Neural cell (in vitro differentiated cells): ENCODE measurements around the gene TAL1. TPM values are rescaled to one million over a fixed set of nuclear protein-coding genes. Genes with fewer than 3 reads are reported as not detected.

Experiments
- H2AFZ ChIP-seq: fragments of 200-600, 300-800 bp; sonication (generic), shearing (Covaris generic); 2 replicates; pipeline ENCODE4 v1.6.0; 2014; ENCODE audit warnings: low read depth, mild to moderate bottlenecking, antibody characterized with exemption, low read length, moderate library complexity
- H3F3A ChIP-seq: fragments of 200-600 bp; shearing (Covaris generic); 2 replicates; pipeline ENCODE4 v1.6.1; 2016; ENCODE audit warnings: mild to moderate bottlenecking, moderate library complexity, mixed read lengths, antibody characterized with exemption, low read length; ENCODE audit not compliant: insufficient read depth, poor library complexity, severe bottlenecking
- H3K27ac ChIP-seq: fragments of 200-600, 300-800 bp; sonication (generic), shearing (Covaris generic); 2 replicates; pipeline ENCODE4 v1.5.1; 2014; ENCODE audit warnings: mild to moderate bottlenecking, low read length, moderate library complexity
- H3K27me3 ChIP-seq: fragments of 300-800, 200-600 bp; sonication (generic), shearing (Covaris generic); 2 replicates; pipeline ENCODE4 v1.6.0; 2014; ENCODE audit warnings: mild to moderate bottlenecking, low read depth, low read length, moderate library complexity; ENCODE audit not compliant: insufficient read depth
- H3K36me3 ChIP-seq: fragments of 300-800, 200-600 bp; sonication (generic), shearing (Covaris generic); 2 replicates; pipeline ENCODE4 v1.5.1; 2014; ENCODE audit warnings: mild to moderate bottlenecking, antibody characterized with exemption, low read length, moderate library complexity; ENCODE audit not compliant: insufficient read depth
- H3K4me2 ChIP-seq: fragments of 300-800, 200-600 bp; sonication (generic), shearing (Covaris generic); 2 replicates; pipeline ENCODE4 v1.6.0; 2014; ENCODE audit warnings: mild to moderate bottlenecking, low read length
- H3K4me3 ChIP-seq: fragments of 300-800, 200-600 bp; sonication (generic), shearing (Covaris generic); 2 replicates; pipeline ENCODE4 v1.5.1; 2014; ENCODE audit warnings: mild to moderate bottlenecking, low read length, moderate library complexity
- H3K79me2 ChIP-seq: fragments of 200-600 bp; shearing (Covaris generic); replicated peaks from 2 replicates; pipeline ENCODE4 v1.6.0; 2014; ENCODE audit warnings: mild to moderate bottlenecking, low read length, moderate library complexity; ENCODE audit not compliant: insufficient read depth
- H3K9ac ChIP-seq: fragments of 300-800, 200-600 bp; sonication (generic), shearing (Covaris generic); 2 replicates; pipeline ENCODE4 v1.6.1; 2016; ENCODE audit warnings: mild to moderate bottlenecking, low read length, mixed read lengths
- H3K9me2 ChIP-seq: fragments of 200-600 bp; shearing (Covaris generic); 2 replicates; pipeline ENCODE4 v1.6.1; 2016; ENCODE audit warnings: mild to moderate bottlenecking, low read length, mixed read lengths; ENCODE audit not compliant: insufficient read depth
- H3K9me3 ChIP-seq: fragments of 200-600, 300-800 bp; sonication (generic), shearing (Covaris generic); 2 replicates; pipeline ENCODE4 v1.6.1; 2016; ENCODE audit warnings: mild to moderate bottlenecking, mixed run types, low read length, moderate library complexity, mixed read lengths
- H4K20me1 ChIP-seq: fragments of 200-600 bp; shearing (Covaris generic); 2 replicates; pipeline ENCODE4 v1.6.1; 2016; ENCODE audit warnings: mild to moderate bottlenecking, mixed run types; ENCODE audit not compliant: insufficient read depth
- EP300 ChIP-seq: fragments of 450-650 bp; conservative IDR thresholded peaks from 2 replicates; pipeline ENCODE4 v1.6.1; 2014; ENCODE audit warnings: antibody characterized with exemption, mild to moderate bottlenecking, moderate library complexity; ENCODE audit not compliant: poor library complexity, severe bottlenecking
- EZH2 ChIP-seq: fragments of 200-600, 300-800 bp; shearing (Covaris generic), sonication (generic); IDR thresholded peaks from 2 replicates; pipeline ENCODE4 v1.6.1; 2014; ENCODE audit warnings: antibody characterized with exemption, low read length, borderline replicate concordance, mild to moderate bottlenecking; ENCODE audit not compliant: insufficient read depth, poor library complexity, severe bottlenecking
- MXI1 ChIP-seq: fragments of 450-650 bp; conservative IDR thresholded peaks from 2 replicates; pipeline ENCODE4 v1.6.1; 2014; ENCODE audit warnings: antibody characterized with exemption, mild to moderate bottlenecking; ENCODE audit not compliant: poor library complexity, severe bottlenecking
- POLR2AphosphoS5 ChIP-seq: IDR thresholded peaks from 2 replicates; pipeline ENCODE4 v1.6.1; 2012
- RAD21 ChIP-seq: fragments of 450-650 bp; conservative IDR thresholded peaks from 2 replicates; pipeline ENCODE4 v1.6.1; 2014; ENCODE audit warnings: antibody characterized with exemption, mild to moderate bottlenecking, moderate library complexity
- SMC3 ChIP-seq: fragments of 450-650 bp; conservative IDR thresholded peaks from 2 replicates; pipeline ENCODE4 v1.6.1; 2014; ENCODE audit warnings: antibody characterized with exemption, mild to moderate bottlenecking, moderate library complexity; ENCODE audit not compliant: poor library complexity
- TAF1 ChIP-seq: IDR thresholded peaks from 2 replicates; pipeline ENCODE4 v1.6.1; 2012; ENCODE audit warnings: low read depth
- polyA plus RNA-seq: library from polyadenylated mRNA; depleted of rRNA; stranded (reverse); fragments of >200 nt; gene quantifications from 2 replicates; pipeline ENCODE4 v1.2.3, GENCODE V29; 2014
- TF ChIP-seq, protein P1 (sequence below): IDR thresholded peaks from 2 replicates; pipeline ENCODE4 v1.6.1; 2012; ENCODE audit warnings: borderline replicate concordance
- TF ChIP-seq, protein P2 (sequence below): fragments of 450-650 bp; IDR thresholded peaks from 2 replicates; pipeline ENCODE4 v1.5.1; 2014; ENCODE audit warnings: antibody characterized with exemption, mild to moderate bottlenecking, moderate library complexity; ENCODE audit not compliant: poor library complexity, severe bottlenecking

The TAL1 gene
- polyA plus RNA-seq, 1 donor from 2014 or later: not detected

DNA sequence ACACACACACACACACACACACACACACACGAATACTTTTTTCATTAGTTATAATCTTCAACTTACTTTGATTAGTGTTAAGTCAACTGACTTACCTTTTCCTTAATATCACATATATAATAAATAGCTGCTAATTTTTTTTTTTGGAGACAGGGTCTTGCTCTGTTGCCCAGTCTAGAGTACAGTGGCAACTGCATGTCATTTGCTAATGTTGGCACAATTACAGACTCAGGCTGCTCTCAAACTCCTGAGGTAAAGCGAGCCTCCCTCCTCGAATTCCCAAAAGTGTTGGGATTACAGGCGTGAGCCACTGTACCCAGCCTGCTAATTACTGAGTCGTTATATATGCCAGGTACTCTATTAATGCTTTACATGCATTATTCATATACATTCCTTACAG, 20.8 kb upstream of the TAL1 start:
- Histone ChIP-seq H3K9ac (no peak overlapping the region), H3F3A (no peaks in the 10 kb centered on the region), H3K36me3 (no peaks in the 10 kb centered on the region), H3K9me3 (no peaks in the 10 kb centered on the region), H4K20me1 (no peaks in the 10 kb centered on the region), H3K4me2 (no peak overlapping the region), H2AFZ (no peak overlapping the region), H3K27me3 (no peaks in the 10 kb centered on the region), H3K9me2 (no peaks in the 10 kb centered on the region), H3K27ac (no peak overlapping the region), H3K4me3 (no peak overlapping the region), H3K79me2 (no peaks in the 10 kb centered on the region)
- TF ChIP-seq RAD21 (no peak), POLR2AphosphoS5 (no peak), SMC3 (no peak), TAF1 (no peak), EP300 (no peak), EZH2 (no peak), MXI1 (no peak)
- TF ChIP-seq, protein P1, sequence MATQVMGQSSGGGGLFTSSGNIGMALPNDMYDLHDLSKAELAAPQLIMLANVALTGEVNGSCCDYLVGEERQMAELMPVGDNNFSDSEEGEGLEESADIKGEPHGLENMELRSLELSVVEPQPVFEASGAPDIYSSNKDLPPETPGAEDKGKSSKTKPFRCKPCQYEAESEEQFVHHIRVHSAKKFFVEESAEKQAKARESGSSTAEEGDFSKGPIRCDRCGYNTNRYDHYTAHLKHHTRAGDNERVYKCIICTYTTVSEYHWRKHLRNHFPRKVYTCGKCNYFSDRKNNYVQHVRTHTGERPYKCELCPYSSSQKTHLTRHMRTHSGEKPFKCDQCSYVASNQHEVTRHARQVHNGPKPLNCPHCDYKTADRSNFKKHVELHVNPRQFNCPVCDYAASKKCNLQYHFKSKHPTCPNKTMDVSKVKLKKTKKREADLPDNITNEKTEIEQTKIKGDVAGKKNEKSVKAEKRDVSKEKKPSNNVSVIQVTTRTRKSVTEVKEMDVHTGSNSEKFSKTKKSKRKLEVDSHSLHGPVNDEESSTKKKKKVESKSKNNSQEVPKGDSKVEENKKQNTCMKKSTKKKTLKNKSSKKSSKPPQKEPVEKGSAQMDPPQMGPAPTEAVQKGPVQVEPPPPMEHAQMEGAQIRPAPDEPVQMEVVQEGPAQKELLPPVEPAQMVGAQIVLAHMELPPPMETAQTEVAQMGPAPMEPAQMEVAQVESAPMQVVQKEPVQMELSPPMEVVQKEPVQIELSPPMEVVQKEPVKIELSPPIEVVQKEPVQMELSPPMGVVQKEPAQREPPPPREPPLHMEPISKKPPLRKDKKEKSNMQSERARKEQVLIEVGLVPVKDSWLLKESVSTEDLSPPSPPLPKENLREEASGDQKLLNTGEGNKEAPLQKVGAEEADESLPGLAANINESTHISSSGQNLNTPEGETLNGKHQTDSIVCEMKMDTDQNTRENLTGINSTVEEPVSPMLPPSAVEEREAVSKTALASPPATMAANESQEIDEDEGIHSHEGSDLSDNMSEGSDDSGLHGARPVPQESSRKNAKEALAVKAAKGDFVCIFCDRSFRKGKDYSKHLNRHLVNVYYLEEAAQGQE: no peak
- TF ChIP-seq, protein P2, sequence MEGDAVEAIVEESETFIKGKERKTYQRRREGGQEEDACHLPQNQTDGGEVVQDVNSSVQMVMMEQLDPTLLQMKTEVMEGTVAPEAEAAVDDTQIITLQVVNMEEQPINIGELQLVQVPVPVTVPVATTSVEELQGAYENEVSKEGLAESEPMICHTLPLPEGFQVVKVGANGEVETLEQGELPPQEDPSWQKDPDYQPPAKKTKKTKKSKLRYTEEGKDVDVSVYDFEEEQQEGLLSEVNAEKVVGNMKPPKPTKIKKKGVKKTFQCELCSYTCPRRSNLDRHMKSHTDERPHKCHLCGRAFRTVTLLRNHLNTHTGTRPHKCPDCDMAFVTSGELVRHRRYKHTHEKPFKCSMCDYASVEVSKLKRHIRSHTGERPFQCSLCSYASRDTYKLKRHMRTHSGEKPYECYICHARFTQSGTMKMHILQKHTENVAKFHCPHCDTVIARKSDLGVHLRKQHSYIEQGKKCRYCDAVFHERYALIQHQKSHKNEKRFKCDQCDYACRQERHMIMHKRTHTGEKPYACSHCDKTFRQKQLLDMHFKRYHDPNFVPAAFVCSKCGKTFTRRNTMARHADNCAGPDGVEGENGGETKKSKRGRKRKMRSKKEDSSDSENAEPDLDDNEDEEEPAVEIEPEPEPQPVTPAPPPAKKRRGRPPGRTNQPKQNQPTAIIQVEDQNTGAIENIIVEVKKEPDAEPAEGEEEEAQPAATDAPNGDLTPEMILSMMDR: no peak

DNA sequence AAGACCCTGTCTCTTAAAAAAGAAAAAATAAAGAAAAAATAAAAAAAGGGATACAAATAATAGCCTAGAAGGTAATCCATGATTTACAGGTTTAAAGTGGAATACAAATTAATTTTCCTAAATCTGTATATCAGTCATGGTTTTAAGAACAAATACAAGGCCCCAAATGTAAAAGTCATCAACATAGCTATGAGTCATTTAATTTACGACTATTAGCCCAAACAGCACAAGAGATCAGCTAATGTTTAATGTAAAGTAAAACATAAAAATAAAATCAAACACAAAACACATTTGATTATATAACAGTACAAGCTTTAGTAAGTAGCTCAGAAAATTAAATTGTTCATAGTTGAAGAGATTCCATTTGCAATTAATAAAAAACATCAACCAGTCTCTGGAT, 20.3 kb upstream of the TAL1 start:
- H3K4me2 ChIP-seq: no peak overlapping the region
- no peaks in the 10 kb centered on the region for H4K20me1 ChIP-seq
- H3F3A ChIP-seq: no peaks in the 10 kb centered on the region
- H3K79me2 ChIP-seq: no peaks in the 10 kb centered on the region
- H3K9me3 ChIP-seq: no peaks in the 10 kb centered on the region
- no peaks in the 10 kb centered on the region for H3K36me3 ChIP-seq
- no peak overlapping the region for H3K27ac ChIP-seq
- H3K27me3 ChIP-seq: no peaks in the 10 kb centered on the region
- H2AFZ ChIP-seq: no peak overlapping the region
- no peaks in the 10 kb centered on the region for H3K9me2 ChIP-seq
- H3K9ac ChIP-seq: no peak overlapping the region
- TF ChIP-seq SMC3 (no peak), TAF1 (no peak), EP300 (no peak), POLR2AphosphoS5 (no peak), RAD21 (no peak), EZH2 (no peak), MXI1 (no peak)
- TF ChIP-seq, protein P2: no peak
- H3K4me3 ChIP-seq: no peak overlapping the region
